Vagina (tissue), 2 donors: ENCODE data around the gene GALNT7.

Experiments
- POLR2A ChIP-seq, 2 donors: fragments of 450-650 bp; IDR thresholded peaks; one replicate each; pipeline ENCODE4 v1.6.1; 2017; ENCODE audit warnings: antibody characterized with exemption in 2 of 2, mild to moderate bottlenecking in 2 of 2, moderate library complexity in 2 of 2
- TF ChIP-seq, protein P1 (sequence below), 3 experiments: fragments of 450-650 bp in 2 of 3; fragments of 200-600 bp in 1 of 3; sonication (generic) in 1 of 3; IDR thresholded peaks; one replicate each; pipeline ENCODE4 v1.5.1; 2017 to 2019; ENCODE audit warnings: antibody characterized with exemption in 3 of 3, mild to moderate bottlenecking in 2 of 3, moderate library complexity in 2 of 3

DNA sequence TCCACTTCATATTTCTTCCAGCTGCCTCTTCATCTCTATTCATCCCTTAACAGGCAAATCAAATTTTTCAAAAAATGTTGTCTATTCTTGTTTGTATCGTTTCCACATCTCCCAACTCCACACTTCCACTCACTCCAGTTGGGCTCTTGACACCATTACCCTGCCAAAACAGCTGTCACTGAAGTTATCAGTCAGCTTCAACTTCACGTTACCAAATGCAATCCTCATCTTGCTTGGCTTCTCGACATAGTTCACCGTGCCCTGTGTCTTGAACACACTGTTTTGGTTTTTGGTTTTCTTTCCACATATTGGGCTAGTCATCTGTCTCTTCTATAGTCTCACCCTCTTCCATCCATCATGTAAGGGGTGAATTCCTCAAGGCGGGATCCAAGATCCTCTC is 65.2 kb downstream of the GALNT7 start:
- TF ChIP-seq, protein P1, sequence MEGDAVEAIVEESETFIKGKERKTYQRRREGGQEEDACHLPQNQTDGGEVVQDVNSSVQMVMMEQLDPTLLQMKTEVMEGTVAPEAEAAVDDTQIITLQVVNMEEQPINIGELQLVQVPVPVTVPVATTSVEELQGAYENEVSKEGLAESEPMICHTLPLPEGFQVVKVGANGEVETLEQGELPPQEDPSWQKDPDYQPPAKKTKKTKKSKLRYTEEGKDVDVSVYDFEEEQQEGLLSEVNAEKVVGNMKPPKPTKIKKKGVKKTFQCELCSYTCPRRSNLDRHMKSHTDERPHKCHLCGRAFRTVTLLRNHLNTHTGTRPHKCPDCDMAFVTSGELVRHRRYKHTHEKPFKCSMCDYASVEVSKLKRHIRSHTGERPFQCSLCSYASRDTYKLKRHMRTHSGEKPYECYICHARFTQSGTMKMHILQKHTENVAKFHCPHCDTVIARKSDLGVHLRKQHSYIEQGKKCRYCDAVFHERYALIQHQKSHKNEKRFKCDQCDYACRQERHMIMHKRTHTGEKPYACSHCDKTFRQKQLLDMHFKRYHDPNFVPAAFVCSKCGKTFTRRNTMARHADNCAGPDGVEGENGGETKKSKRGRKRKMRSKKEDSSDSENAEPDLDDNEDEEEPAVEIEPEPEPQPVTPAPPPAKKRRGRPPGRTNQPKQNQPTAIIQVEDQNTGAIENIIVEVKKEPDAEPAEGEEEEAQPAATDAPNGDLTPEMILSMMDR (IDR thresholded peaks at IDR 0.05): no peak
- TF ChIP-seq POLR2A (IDR thresholded peaks at IDR 0.05): no peak
